Liver (tissue), 9 donors: ENCODE results near the gene ST3GAL4. TPM values are rescaled to one million over a fixed set of nuclear protein-coding genes. Genes with fewer than 3 reads are reported as not detected.

Experiments
- DNase-seq: peaks from one replicate; pipeline ENCODE4 v3.0.0-alpha.2; 2017; ENCODE audit warnings: low spot score
- H3K27ac ChIP-seq, 2 donors: one replicate each; pipeline ENCODE4 v1.7.0; 2013; ENCODE audit warnings: inconsistent platforms in 2 of 2, low read length in 2 of 2, control low read depth in 1 of 2, low read depth in 1 of 2, mild to moderate bottlenecking in 1 of 2
- H3K27me3 ChIP-seq, 4 donors: one replicate each; pipeline versions ENCODE4 v1.6.1 to v1.7.0; 2013; ENCODE audit warnings: low read length in 3 of 4, inconsistent platforms in 1 of 4, mild to moderate bottlenecking in 1 of 4, moderate library complexity in 1 of 4; ENCODE audit not compliant: control insufficient read depth in 4 of 4, insufficient read depth in 4 of 4
- H3K36me3 ChIP-seq, 4 donors: one replicate each; pipeline versions ENCODE4 v1.6.1 to v1.7.0; 2013; ENCODE audit warnings: low read length in 3 of 4, mild to moderate bottlenecking in 3 of 4, low read depth in 1 of 4, moderate library complexity in 1 of 4; ENCODE audit not compliant: control insufficient read depth in 4 of 4, insufficient read depth in 3 of 4
- H3K4me1 ChIP-seq, 4 donors: one replicate each; pipeline versions ENCODE4 v1.6.1 to v1.7.0; 2013; ENCODE audit warnings: low read length in 3 of 4, mild to moderate bottlenecking in 3 of 4, moderate library complexity in 1 of 4; ENCODE audit not compliant: control insufficient read depth in 4 of 4, insufficient read depth in 4 of 4
- H3K4me3 ChIP-seq, 3 donors: one replicate each; pipeline versions ENCODE4 v1.6.1 to v1.7.0; 2013; ENCODE audit warnings: low read length in 3 of 3, control low read depth in 1 of 3, low read depth in 1 of 3, mild to moderate bottlenecking in 1 of 3
- H3K9ac ChIP-seq, 2 donors: one replicate each; pipeline ENCODE4 v1.7.0; 2013; ENCODE audit warnings: low read length in 2 of 2, mild to moderate bottlenecking in 2 of 2, moderate library complexity in 2 of 2, control low read depth in 1 of 2, low read depth in 1 of 2
- H3K9me3 ChIP-seq, 4 donors: one replicate each; pipeline versions ENCODE4 v1.6.1 to v1.7.0; 2013; ENCODE audit warnings: low read length in 3 of 4; ENCODE audit not compliant: control insufficient read depth in 4 of 4
- ATF3 ChIP-seq: IDR thresholded peaks from 2 replicates; pipeline ENCODE4 v1.6.1; 2016; ENCODE audit warnings: antibody characterized with exemption
- CTCF ChIP-seq: fragments of 150-350 bp; IDR thresholded peaks from 2 replicates; pipeline ENCODE4 v1.5.1; 2017; ENCODE audit warnings: improper control_type of control experiment, low read depth, low read length; ENCODE audit not compliant: missing input control
- EGR1 ChIP-seq, 2 donors: IDR thresholded peaks; 2 replicates each; pipeline ENCODE4 v1.6.1; 2016 to 2018; ENCODE audit warnings: antibody characterized with exemption in 2 of 2, low read depth in 2 of 2
- FOXA1 ChIP-seq: IDR thresholded peaks from 2 replicates; pipeline ENCODE4 v1.6.1; 2016; ENCODE audit warnings: antibody characterized with exemption
- HNF4G ChIP-seq: IDR thresholded peaks from 2 replicates; pipeline ENCODE4 v1.6.1; 2016; ENCODE audit warnings: antibody characterized with exemption
- JUND ChIP-seq, 2 donors: IDR thresholded peaks; 2 replicates each; pipeline ENCODE4 v1.6.1; 2016; ENCODE audit warnings: antibody characterized with exemption in 2 of 2
- MAX ChIP-seq: IDR thresholded peaks from 2 replicates; pipeline ENCODE4 v1.6.1; 2016; ENCODE audit warnings: antibody characterized with exemption
- NR2F2 ChIP-seq: IDR thresholded peaks from 2 replicates; pipeline ENCODE4 v1.6.1; 2016; ENCODE audit warnings: antibody characterized with exemption
- RAD21 ChIP-seq, 2 donors: IDR thresholded peaks; 2 replicates each; pipeline ENCODE4 v1.6.1; 2016; ENCODE audit warnings: antibody characterized with exemption in 2 of 2, mild to moderate bottlenecking in 2 of 2
- REST ChIP-seq: IDR thresholded peaks from 2 replicates; pipeline ENCODE4 v1.6.1; 2016; ENCODE audit warnings: antibody characterized with exemption, mild to moderate bottlenecking
- RXRA ChIP-seq, 2 donors: IDR thresholded peaks; 2 replicates each; pipeline ENCODE4 v1.6.1; 2017 to 2018; ENCODE audit warnings: antibody characterized with exemption in 2 of 2, mild to moderate bottlenecking in 1 of 2
- SP1 ChIP-seq: IDR thresholded peaks from 2 replicates; pipeline ENCODE4 v1.6.1; 2018; ENCODE audit warnings: antibody characterized with exemption, mild to moderate bottlenecking
- TAF1 ChIP-seq: conservative IDR thresholded peaks from 2 replicates; pipeline ENCODE4 v1.6.1; 2016; ENCODE audit warnings: antibody characterized with exemption, mild to moderate bottlenecking
- YY1 ChIP-seq: IDR thresholded peaks from 2 replicates; pipeline ENCODE4 v1.6.1; 2016; ENCODE audit warnings: antibody characterized with exemption, mild to moderate bottlenecking
- ZBTB33 ChIP-seq: IDR thresholded peaks from 2 replicates; pipeline ENCODE4 v1.6.1; 2016; ENCODE audit warnings: antibody characterized with exemption
- WGBS: extraction: QIAGEN DNeasy Blood & Tissue Kit; methylation state at CpG from one replicate; pipeline ENCODE4 v1.1.7; 2013; 5-methylcytosine and 5-hydroxymethylcytosine counted together
- polyA plus RNA-seq, 2 donors: library from polyadenylated mRNA; stranded (reverse) in 1 of 2; unstranded in 1 of 2; fragments of 200-250 nt in 1 of 2; fragments of >200 nt in 1 of 2; fragmentation: Nextera tagmentation in 1 of 2; extraction: Ambion mirVana in 1 of 2; gene quantifications; one replicate each; pipeline versions ENCODE4 v1.2.1 to v1.2.3, GENCODE V29; 2013 to 2015
- total RNA-seq, 2 donors: library from RNA; depleted of rRNA; stranded (reverse); fragments of >200 nt; gene quantifications; one replicate each; pipeline ENCODE4 v1.2.3, GENCODE V29; 2014
- donor health status: healthy.
- donor health status: healthy.
- donor health status: healthy.
- donor health status: healthy.
- donor health status: healthy.

The ST3GAL4 gene
- total and polyA plus RNA-seq, 4 donors: 4.5 to 18.4 (median 10.6) TPM

- Histone ChIP-seq H3K4me1 (peaks cover 0 to 3% (median 0%) of the 10 kb centered on the region in 4 donors), H3K9me3 (no peaks in the 10 kb centered on the region), H3K27ac (peak overlapping the region in 1 of 2 donors; percentile 52), H3K36me3 (peaks cover 0 to 11% (median 3%) of the 10 kb centered on the region in 4 donors), H3K27me3 (no peaks in the 10 kb centered on the region), H3K4me3 (no peak overlapping the region), H3K9ac (no peak overlapping the region)
- WGBS: 78% methylated on average over 12 of the region's 12 CpGs
- DNase-seq: no peak
- TF ChIP-seq FOXA1 (no peak), YY1 (no peak), ATF3 (no peak), RAD21 (IDR thresholded peaks at IDR 0.05) (no peak), MAX (no peak), NR2F2 (no peak), TAF1 (no peak), CTCF (no peak), RXRA (IDR thresholded peaks at IDR 0.05) (no peak), EGR1 (IDR thresholded peaks at IDR 0.05; ENCODE audit: low read depth in 2 of 2) (no peak), ZBTB33 (no peak)
Observed at GRCh38 chr11:126417091-126417862, 61.8 kb downstream of the ST3GAL4 start.

- WGBS: 78% methylated on average over 1 of the region's 1 CpG
- H3K4me1 ChIP-seq: peaks cover 0 to 3% (median 0%) of the 10 kb centered on the region in 4 donors
- TF ChIP-seq SP1 (no peak), ATF3 (no peak), REST (no peak), JUND (IDR thresholded peaks at IDR 0.05) (no peak), RXRA (IDR thresholded peaks at IDR 0.05) (no peak), RAD21 (IDR thresholded peaks at IDR 0.05) (no peak), NR2F2 (no peak), HNF4G (no peak), MAX (no peak)
Observed at GRCh38 chr11:126418887-126419286, 63.4 kb downstream of the ST3GAL4 start.

More at GRCh38 chr11:126418887-126419286, 63.4 kb downstream of the ST3GAL4 start:
- no peak overlapping the region for H3K4me3 ChIP-seq
- no peak overlapping the region for H3K9ac ChIP-seq
- peaks cover 0 to 2% (median 2%) of the 10 kb centered on the region in 4 donors for H3K36me3 ChIP-seq
- H3K27me3 ChIP-seq: no peaks in the 10 kb centered on the region
- no peaks in the 10 kb centered on the region for H3K9me3 ChIP-seq
- peak overlapping the region in 1 of 2 donors; percentile 1 for H3K27ac ChIP-seq
- no peak for DNase-seq
